Adrenal gland (tissue), 5 donors: ENCODE data around the gene NIN.

Experiments
- POLR2A ChIP-seq, 2 donors: fragments of 450-650 bp; IDR thresholded peaks; one replicate each; pipeline ENCODE4 v1.6.1; 2017; ENCODE audit warnings: antibody characterized with exemption in 2 of 2, mild to moderate bottlenecking in 2 of 2, moderate library complexity in 1 of 2
- TF ChIP-seq, protein P1 (sequence below), 6 experiments: fragments of 450-650 bp in 4 of 6; fragments of 200-600 bp in 2 of 6; sonication (generic) in 1 of 6; IDR thresholded peaks; 1 replicate in 5 of 6; 2 replicates in 1 of 6; pipeline versions ENCODE4 v1.5.1 to v1.8.0; 2016 to 2021; ENCODE audit warnings: antibody characterized with exemption in 6 of 6, mild to moderate bottlenecking in 2 of 6, moderate library complexity in 1 of 6
- donor health status: DM: no; HTN: no; CAD: no.

DNA sequence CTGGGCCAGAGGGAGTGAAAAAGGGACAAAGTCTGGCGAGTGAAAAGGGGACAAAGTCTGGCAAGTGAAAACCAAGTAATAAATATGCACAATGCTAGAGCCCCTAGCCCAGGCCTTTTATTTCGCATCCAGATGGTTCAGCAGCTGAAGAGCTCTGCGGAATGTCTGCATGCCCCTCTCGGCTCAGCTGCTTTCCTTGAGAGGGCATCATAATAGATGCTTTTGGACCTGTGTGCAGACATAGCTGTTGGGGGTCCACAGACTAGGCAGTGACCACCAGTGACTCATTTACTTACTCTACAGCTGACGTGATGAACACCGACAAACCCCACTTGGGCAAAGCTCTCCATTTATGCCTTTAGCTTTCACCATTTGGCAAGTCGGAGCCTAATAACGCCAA, 4.3 kb downstream of the NIN start:
- TF ChIP-seq, protein P1, sequence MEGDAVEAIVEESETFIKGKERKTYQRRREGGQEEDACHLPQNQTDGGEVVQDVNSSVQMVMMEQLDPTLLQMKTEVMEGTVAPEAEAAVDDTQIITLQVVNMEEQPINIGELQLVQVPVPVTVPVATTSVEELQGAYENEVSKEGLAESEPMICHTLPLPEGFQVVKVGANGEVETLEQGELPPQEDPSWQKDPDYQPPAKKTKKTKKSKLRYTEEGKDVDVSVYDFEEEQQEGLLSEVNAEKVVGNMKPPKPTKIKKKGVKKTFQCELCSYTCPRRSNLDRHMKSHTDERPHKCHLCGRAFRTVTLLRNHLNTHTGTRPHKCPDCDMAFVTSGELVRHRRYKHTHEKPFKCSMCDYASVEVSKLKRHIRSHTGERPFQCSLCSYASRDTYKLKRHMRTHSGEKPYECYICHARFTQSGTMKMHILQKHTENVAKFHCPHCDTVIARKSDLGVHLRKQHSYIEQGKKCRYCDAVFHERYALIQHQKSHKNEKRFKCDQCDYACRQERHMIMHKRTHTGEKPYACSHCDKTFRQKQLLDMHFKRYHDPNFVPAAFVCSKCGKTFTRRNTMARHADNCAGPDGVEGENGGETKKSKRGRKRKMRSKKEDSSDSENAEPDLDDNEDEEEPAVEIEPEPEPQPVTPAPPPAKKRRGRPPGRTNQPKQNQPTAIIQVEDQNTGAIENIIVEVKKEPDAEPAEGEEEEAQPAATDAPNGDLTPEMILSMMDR (IDR thresholded peaks at IDR 0.05) = no peak
- TF ChIP-seq POLR2A (IDR thresholded peaks at IDR 0.05) = no peak
